Loucy (cell line): ENCODE measurements around the gene CDKL4.

Source experiments
- H2AFZ ChIP-seq: fragments of 200-600 bp; sonication (generic); 2 replicates; pipeline ENCODE4 v1.6.0; 2016; ENCODE audit warnings: antibody characterized with exemption, mild to moderate bottlenecking, low read length, moderate library complexity
- H3F3A ChIP-seq: fragments of 200-600 bp; 2 replicates; pipeline ENCODE4 v1.6.0; 2016; ENCODE audit warnings: antibody characterized with exemption, low read depth, mild to moderate bottlenecking
- H3K27me3 ChIP-seq: fragments of 200-600 bp; sonication (generic); 2 replicates; pipeline ENCODE4 v1.6.1; 2014; ENCODE audit warnings: low read length, mild to moderate bottlenecking; ENCODE audit not compliant: insufficient read depth, poor library complexity, severe bottlenecking
- H3K36me3 ChIP-seq: fragments of 200-600 bp; sonication (generic); 2 replicates; pipeline ENCODE4 v1.6.1; 2016; ENCODE audit warnings: low read length; ENCODE audit not compliant: insufficient read depth
- H3K4me1 ChIP-seq: fragments of 200-600 bp; sonication (generic); 2 replicates; pipeline ENCODE4 v1.5.1; 2014; ENCODE audit warnings: low read length, mild to moderate bottlenecking; ENCODE audit not compliant: insufficient read depth, poor library complexity, severe bottlenecking
- H3K4me2 ChIP-seq: fragments of 200-600 bp; sonication (generic); 2 replicates; pipeline ENCODE4 v1.6.0; 2014; ENCODE audit warnings: antibody characterized with exemption, low read length, low read depth, mild to moderate bottlenecking; ENCODE audit not compliant: poor library complexity, severe bottlenecking
- H3K4me3 ChIP-seq: fragments of 200-600 bp; sonication (generic); 2 replicates; pipeline ENCODE4 v1.5.1; 2014; ENCODE audit warnings: low read length, mild to moderate bottlenecking, mixed read lengths; ENCODE audit not compliant: poor library complexity, severe bottlenecking
- H3K79me2 ChIP-seq: fragments of 200-600 bp; sonication (generic); 2 replicates; pipeline ENCODE4 v1.6.1; 2014; ENCODE audit warnings: low read length; ENCODE audit not compliant: insufficient read depth
- H3K9ac ChIP-seq: fragments of 200-600 bp; sonication (generic); 2 replicates; pipeline ENCODE4 v1.6.0; 2014; ENCODE audit warnings: mild to moderate bottlenecking, low read depth, low read length, moderate library complexity; ENCODE audit not compliant: poor library complexity, severe bottlenecking
- H3K9me2 ChIP-seq: fragments of 200-600 bp; sonication (generic); replicated peaks from 2 replicates; pipeline ENCODE4 v1.6.1; 2016; ENCODE audit warnings: low read depth, low read length, mixed read lengths
- H3K9me3 ChIP-seq: fragments of 200-600 bp; sonication (generic); 2 replicates; pipeline ENCODE4 v1.6.1; 2014; ENCODE audit warnings: mild to moderate bottlenecking, antibody characterized with exemption, low read length, low read depth; ENCODE audit not compliant: insufficient read depth
- H4K20me1 ChIP-seq: fragments of 200-600 bp; sonication (generic); 2 replicates; pipeline ENCODE4 v1.6.0; 2014; ENCODE audit warnings: antibody characterized with exemption, low read length, mild to moderate bottlenecking; ENCODE audit not compliant: insufficient read depth, poor library complexity, severe bottlenecking
- CTCF ChIP-seq: fragments of 200-600 bp; sonication (generic); conservative IDR thresholded peaks from 2 replicates; pipeline ENCODE4 v1.5.1; 2014; ENCODE audit warnings: mild to moderate bottlenecking, antibody characterized with exemption, low read length
- EZH2phosphoT487 ChIP-seq: fragments of 200-600 bp; IDR thresholded peaks from 2 replicates; pipeline ENCODE4 v1.6.1; 2018; ENCODE audit warnings: antibody characterized with exemption, mild to moderate bottlenecking, moderate library complexity, borderline replicate concordance

The CDKL4 gene

GRCh38 chr2:39181297-39181696 lies 62.5 kb downstream of the CDKL4 start:
- no peaks in the 10 kb centered on the region for H3K36me3 ChIP-seq
- H2AFZ ChIP-seq: no peak overlapping the region
- no peaks in the 10 kb centered on the region for H3K27me3 ChIP-seq
- no peak overlapping the region for H3K4me3 ChIP-seq
- H3K4me2 ChIP-seq: no peak overlapping the region
- H3K9me2 ChIP-seq: no peaks in the 10 kb centered on the region
- H3F3A ChIP-seq: no peaks in the 10 kb centered on the region
- H3K4me1 ChIP-seq: no peaks in the 10 kb centered on the region
- TF ChIP-seq CTCF (no peak), EZH2phosphoT487 (no peak)
- H3K79me2 ChIP-seq: no peaks in the 10 kb centered on the region
- H3K9me3 ChIP-seq: no peaks in the 10 kb centered on the region
- no peaks in the 10 kb centered on the region for H4K20me1 ChIP-seq
- no peak overlapping the region for H3K9ac ChIP-seq

- H3F3A ChIP-seq: no peaks in the 10 kb centered on the region
- H3K36me3 ChIP-seq: no peaks in the 10 kb centered on the region
- no peak overlapping the region for H3K4me3 ChIP-seq
- H3K27me3 ChIP-seq: no peaks in the 10 kb centered on the region
- H3K9ac ChIP-seq: no peak overlapping the region
- H3K4me2 ChIP-seq: no peak overlapping the region
- no peaks in the 10 kb centered on the region for H4K20me1 ChIP-seq
- H3K4me1 ChIP-seq: no peaks in the 10 kb centered on the region
- TF ChIP-seq CTCF: no peak
- TF ChIP-seq EZH2phosphoT487: no peak
- H3K9me2 ChIP-seq: no peaks in the 10 kb centered on the region
- H3K79me2 ChIP-seq: no peaks in the 10 kb centered on the region
- no peaks in the 10 kb centered on the region for H3K9me3 ChIP-seq
- H2AFZ ChIP-seq: no peak overlapping the region
These were observed 63.5 kb downstream of the CDKL4 start for GRCh38 chr2:39179974-39180960.

- H4K20me1 ChIP-seq: no peaks in the 10 kb centered on the region
- no peaks in the 10 kb centered on the region for H3K4me1 ChIP-seq
- no peak overlapping the region for H2AFZ ChIP-seq
- no peak for TF ChIP-seq CTCF
- TF ChIP-seq EZH2phosphoT487: no peak
- H3K79me2 ChIP-seq: no peaks in the 10 kb centered on the region
- H3K36me3 ChIP-seq: no peaks in the 10 kb centered on the region
- H3F3A ChIP-seq: no peaks in the 10 kb centered on the region
- no peaks in the 10 kb centered on the region for H3K9me2 ChIP-seq
- no peak overlapping the region for H3K4me2 ChIP-seq
- no peaks in the 10 kb centered on the region for H3K27me3 ChIP-seq
- H3K4me3 ChIP-seq: no peak overlapping the region
- H3K9ac ChIP-seq: no peak overlapping the region
- H3K9me3 ChIP-seq: no peaks in the 10 kb centered on the region
These were observed 65.0 kb downstream of the CDKL4 start for GRCh38 chr2:39178756-39179155.
